Hepatocyte (in vitro differentiated cells): ENCODE measurements around the gene MEG3.

Source experiments
- CTCF ChIP-seq: fragments of 200-600 bp; sonication (generic); IDR thresholded peaks from 2 replicates; pipeline ENCODE4 v1.5.1; 2016; ENCODE audit warnings: antibody characterized with exemption, mild to moderate bottlenecking; ENCODE audit not compliant: poor library complexity
- EZH2 ChIP-seq: fragments of 200-600 bp; sonication (generic); IDR thresholded peaks from 2 replicates; pipeline ENCODE4 v1.6.1; 2016; ENCODE audit warnings: antibody characterized with exemption, mild to moderate bottlenecking, borderline replicate concordance

- TF ChIP-seq CTCF (no peak), EZH2 (no peak)
These were observed 20.5 kb downstream of the MEG3 start for GRCh38 chr14:100846309-100846859.
